ENCODE measurements around the gene DIP2A. TPM values are rescaled to one million over a fixed set of nuclear protein-coding genes. Genes with fewer than 3 reads are reported as not detected.

The DIP2A gene
- total and polyA plus RNA-seq, 5 donors: 28.6 to 40.6 (median 37.1) TPM

DNA sequence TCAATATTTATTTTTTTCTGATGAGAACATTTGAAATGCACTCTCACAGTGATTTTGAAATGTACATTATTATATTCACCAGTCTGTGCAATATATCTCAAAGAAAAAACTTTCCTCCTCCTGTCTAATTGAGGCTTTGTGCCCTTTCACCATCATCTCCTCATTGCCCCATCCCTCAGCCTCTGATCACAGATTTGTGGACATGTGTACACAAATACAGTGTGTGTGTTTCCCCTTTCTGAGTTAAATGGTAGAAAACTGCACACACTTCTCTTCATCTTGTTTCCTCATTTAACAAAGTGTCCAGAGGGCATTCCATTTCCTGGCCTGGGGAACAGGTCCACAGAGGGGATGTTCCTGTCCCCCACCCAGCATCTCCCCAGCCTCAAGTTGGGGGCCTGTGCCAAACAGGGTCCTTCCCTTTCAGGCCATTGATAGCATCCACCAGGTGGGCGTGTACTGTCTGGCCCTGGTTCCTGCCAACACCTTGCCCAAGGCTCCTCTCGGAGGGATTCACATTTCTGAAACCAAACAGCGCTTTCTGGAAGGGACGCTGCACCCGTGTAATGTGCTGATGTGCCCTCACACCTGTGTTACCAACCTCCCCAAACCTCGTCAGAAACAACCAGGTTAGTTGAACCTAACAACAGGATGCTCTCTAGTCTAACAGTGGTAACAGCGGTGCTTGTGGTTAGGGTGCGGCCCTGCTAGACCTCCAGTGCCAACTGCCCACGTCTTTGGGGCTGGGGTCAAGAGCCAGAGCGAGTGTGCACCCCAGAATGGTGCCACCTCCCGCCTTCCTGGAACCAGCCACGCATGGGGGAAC, 91.6 kb downstream of the DIP2A start:
- Histone ChIP-seq H3K4me3 (ENCODE audit: low read length) (no peak overlapping the region), H3K9me3 (ENCODE audit: control insufficient read depth, low read length) (no peaks in the 10 kb centered on the region), H3K27ac (ENCODE audit: low read length) (no peak overlapping the region), H3K27me3 (ENCODE audit: control insufficient read depth, insufficient read depth) (no peaks in the 10 kb centered on the region), H3K4me1 (ENCODE audit: control insufficient read depth, insufficient read depth, low read length) (no peaks in the 10 kb centered on the region)
- no peak for ATAC-seq
- WGBS: 89% methylated on average over 12 of the region's 12 CpGs
- peak in 1 of 3 donors; percentile 51 for DNase-seq
- intact Hi-C loops (cut with DNase I): no loop called here

DNA sequence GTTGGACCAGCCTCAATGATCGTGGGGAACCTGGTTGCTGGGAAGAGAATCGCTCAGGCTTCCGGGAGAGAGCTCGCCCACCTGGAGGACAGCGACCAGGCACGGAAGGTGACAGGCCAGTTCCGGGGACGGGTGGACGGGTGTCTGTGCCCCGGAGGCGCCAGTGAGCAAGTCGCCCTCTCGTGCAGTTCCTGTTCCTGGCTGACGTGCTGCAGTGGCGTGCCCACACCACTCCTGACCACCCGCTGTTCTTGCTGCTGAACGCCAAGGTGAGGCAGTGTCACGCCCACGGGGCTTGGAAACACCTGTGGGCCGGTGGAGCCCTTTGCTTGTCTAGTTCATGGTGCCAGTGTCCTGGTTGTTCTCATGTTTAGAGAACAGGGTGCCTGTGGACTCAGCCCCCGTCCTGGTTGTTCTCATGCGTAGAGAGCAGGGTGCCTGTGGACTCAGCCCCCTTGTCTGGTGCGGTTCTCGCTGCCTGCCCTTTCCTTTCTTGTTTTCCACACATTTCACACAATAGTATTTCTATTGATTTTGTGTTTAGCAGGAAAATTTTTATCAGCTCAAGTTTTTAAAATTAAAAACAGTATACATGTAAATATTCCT, 93.0 kb downstream of the DIP2A start:
- Histone ChIP-seq H3K27ac (ENCODE audit: low read length) (no peak overlapping the region), H3K9me3 (ENCODE audit: control insufficient read depth, low read length) (no peaks in the 10 kb centered on the region), H3K4me1 (ENCODE audit: control insufficient read depth, insufficient read depth, low read length) (no peaks in the 10 kb centered on the region), H3K27me3 (ENCODE audit: control insufficient read depth, insufficient read depth) (no peaks in the 10 kb centered on the region), H3K4me3 (ENCODE audit: low read length) (no peak overlapping the region)
- ATAC-seq (peak in 1 of 2 donors; percentile 10), DNase-seq (peak in 2 of 3 donors; percentile 71)
- intact Hi-C loops (cut with DNase I): no loop called here
- 81% methylated on average over 24 of the region's 24 CpGs for WGBS

DNA sequence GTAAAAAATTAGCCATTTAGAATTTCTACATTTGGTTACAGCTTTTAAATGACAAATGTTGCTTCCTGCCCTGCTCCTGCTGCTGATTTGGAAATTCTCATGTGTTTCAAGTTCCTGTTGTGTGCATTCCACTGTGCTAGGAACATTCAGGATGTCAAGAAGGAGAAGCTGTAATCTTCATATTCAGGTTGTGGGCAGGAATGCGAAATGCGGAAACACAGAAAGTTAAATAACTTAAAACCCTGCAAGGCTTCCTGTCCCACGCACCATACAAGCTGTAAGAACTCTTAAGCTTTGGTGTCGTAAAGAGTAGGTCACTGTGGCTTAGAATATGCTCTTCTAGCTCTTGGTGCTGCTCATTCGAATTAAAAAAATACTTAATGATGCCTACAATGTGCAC, 93.6 kb downstream of the DIP2A start:
- Histone ChIP-seq H3K9me3 (ENCODE audit: control insufficient read depth, low read length) (no peaks in the 10 kb centered on the region), H3K4me1 (ENCODE audit: control insufficient read depth, insufficient read depth, low read length) (no peaks in the 10 kb centered on the region), H3K27ac (ENCODE audit: low read length) (no peak overlapping the region), H3K4me3 (ENCODE audit: low read length) (no peak overlapping the region), H3K27me3 (ENCODE audit: control insufficient read depth, insufficient read depth) (no peaks in the 10 kb centered on the region)
- no peak for ATAC-seq
- WGBS: 73% methylated on average over 5 of the region's 5 CpGs
- no peak for DNase-seq
- intact Hi-C loops (cut with DNase I): no loop called here

DNA sequence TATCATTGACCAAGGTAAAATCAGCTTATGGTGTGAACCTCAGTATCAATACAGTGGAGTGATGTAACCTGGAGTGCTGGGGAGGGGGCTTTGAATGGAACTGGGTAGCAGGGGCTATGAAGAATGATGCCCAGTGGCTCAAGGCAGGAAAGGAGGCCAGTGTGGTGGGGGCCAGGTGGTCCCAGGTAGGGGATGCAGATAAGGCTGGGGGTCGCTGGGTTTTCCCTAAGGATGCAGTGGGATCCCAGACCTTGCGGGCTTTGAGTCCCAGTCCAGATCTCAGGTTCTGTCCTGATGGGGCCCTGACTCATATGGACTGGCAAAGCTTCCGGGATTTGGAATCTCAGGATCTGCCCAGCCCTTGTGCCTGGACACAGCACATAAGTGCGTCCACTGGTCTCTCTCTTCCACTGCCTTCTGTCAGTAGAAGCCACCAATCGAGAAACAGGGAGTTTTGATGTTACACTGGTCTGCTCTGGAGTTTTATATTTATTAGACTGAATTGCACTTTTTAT, 94.2 kb downstream of the DIP2A start:
- ATAC-seq (no peak), DNase-seq (peak in 1 of 3 donors; percentile 6)
- Histone ChIP-seq H3K4me1 (ENCODE audit: control insufficient read depth, insufficient read depth, low read length) (no peaks in the 10 kb centered on the region), H3K27ac (ENCODE audit: low read length) (no peak overlapping the region), H3K9me3 (ENCODE audit: control insufficient read depth, low read length) (no peaks in the 10 kb centered on the region), H3K27me3 (ENCODE audit: control insufficient read depth, insufficient read depth) (no peaks in the 10 kb centered on the region), H3K4me3 (ENCODE audit: low read length) (no peak overlapping the region)
- intact Hi-C loops (cut with DNase I): no loop called here
- WGBS: 94% methylated on average over 5 of the region's 5 CpGs

DNA sequence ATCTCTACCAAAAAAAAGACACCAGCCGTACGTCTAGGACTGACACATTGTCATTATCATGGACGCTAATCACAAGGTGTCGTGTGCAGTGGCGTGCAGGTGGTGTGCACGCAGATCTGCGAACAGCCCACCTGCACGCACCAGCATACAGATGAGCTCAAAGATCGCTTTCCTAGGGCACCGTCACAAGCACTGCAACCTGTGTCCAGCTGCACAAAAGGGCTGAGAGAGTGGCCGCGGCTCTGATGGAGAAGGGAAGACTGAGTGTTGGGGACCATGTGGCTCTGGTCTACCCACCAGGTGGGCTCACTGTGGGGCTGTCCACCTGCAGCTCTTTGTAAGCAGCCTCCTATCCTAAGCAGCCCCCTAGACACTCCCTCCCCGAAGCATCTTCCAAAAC, 95.3 kb downstream of the DIP2A start:
- H3K27me3 ChIP-seq (ENCODE audit: control insufficient read depth, insufficient read depth): no peaks in the 10 kb centered on the region
- H3K4me3 ChIP-seq (ENCODE audit: low read length): no peak overlapping the region
- ATAC-seq (no peak), DNase-seq (peak in 1 of 3 donors; percentile 17)
- WGBS: 95% methylated on average over 13 of the region's 13 CpGs
- no peaks in the 10 kb centered on the region for H3K9me3 ChIP-seq (ENCODE audit: control insufficient read depth, low read length)
- no peaks in the 10 kb centered on the region for H3K4me1 ChIP-seq (ENCODE audit: control insufficient read depth, insufficient read depth, low read length)
- H3K27ac ChIP-seq (ENCODE audit: low read length): no peak overlapping the region
- intact Hi-C loops (cut with DNase I): no loop called here

DNA sequence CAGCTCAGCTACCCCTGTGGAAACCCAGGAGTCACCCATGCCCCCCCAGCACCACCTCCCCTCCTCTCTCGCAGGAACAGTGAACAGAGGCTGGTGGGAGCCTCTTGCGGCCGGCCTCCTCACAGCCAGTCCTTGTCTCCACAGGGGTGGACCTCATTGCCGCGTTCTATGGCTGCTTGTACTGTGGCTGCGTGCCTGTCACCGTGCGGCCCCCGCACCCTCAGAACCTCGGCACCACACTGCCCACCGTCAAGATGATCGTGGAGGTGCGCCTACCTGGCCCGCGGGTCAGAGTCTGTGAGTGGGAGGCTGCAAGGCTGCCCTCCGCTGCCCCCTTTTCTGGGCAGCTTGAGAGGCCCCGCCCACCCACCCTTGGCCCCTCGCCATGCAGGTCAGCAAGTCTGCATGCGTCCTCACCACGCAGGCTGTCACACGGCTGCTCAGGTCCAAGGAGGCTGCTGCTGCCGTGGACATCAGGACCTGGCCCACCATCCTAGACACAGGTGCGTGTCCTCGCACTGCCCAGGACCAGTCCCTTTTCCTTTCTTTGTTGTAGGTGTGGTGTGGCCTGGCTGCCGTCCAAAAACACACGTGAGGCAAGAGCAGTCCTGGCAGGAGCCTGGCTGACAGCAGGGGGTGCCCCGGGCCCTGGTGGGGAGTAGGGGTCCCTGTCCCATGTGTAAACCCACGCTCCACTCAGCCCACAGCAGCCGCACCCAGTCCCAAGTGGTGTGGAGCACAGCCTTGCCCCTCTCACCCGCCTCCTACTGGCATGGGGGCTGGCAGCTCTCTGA, 95.9 kb downstream of the DIP2A start:
- intact Hi-C loops (cut with DNase I): no loop called here
- peak; percentile 28 for ATAC-seq
- Histone ChIP-seq H3K27me3 (ENCODE audit: control insufficient read depth, insufficient read depth) (no peaks in the 10 kb centered on the region), H3K4me3 (ENCODE audit: low read length) (no peak overlapping the region), H3K4me1 (ENCODE audit: control insufficient read depth, insufficient read depth, low read length) (peaks cover 1% of the 10 kb centered on the region), H3K27ac (ENCODE audit: low read length) (peak overlapping the region; percentile 59), H3K9me3 (ENCODE audit: control insufficient read depth, low read length) (no peaks in the 10 kb centered on the region)
- peak in 2 of 3 donors; percentile 13 to 64 for DNase-seq
- WGBS: 89% methylated on average over 30 of the region's 30 CpGs

DNA sequence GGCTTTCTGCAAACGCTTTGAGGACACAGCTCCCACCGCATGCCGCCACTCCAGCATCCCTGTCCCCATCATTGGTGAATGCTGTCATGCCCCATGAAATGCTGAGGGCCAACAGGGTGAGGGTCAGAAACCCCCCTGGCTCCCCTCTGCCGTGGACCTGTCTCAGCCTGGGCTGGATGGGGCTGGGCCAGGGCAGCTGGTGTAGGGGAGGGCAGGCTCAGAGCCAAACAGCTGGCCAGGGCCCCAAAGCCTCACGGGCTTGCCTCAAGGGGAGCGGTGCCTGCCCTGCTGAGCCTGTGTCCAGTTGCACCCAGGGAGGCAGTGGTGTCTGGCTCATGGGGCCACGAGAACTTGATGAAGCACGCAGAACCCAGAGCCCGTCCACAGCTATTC, 96.5 kb downstream of the DIP2A start:
- H3K27ac ChIP-seq (ENCODE audit: low read length): peak overlapping the region; percentile 59
- peaks cover 2% of the 10 kb centered on the region for H3K4me1 ChIP-seq (ENCODE audit: control insufficient read depth, insufficient read depth, low read length)
- no peaks in the 10 kb centered on the region for H3K9me3 ChIP-seq (ENCODE audit: control insufficient read depth, low read length)
- peak in 1 of 3 donors; percentile 70 for DNase-seq
- intact Hi-C loops (cut with DNase I): no loop called here
- H3K4me3 ChIP-seq (ENCODE audit: low read length): no peak overlapping the region
- 76% methylated on average over 9 of the region's 9 CpGs for WGBS
- ATAC-seq: peak; percentile 24 to 35
- H3K27me3 ChIP-seq (ENCODE audit: control insufficient read depth, insufficient read depth): no peaks in the 10 kb centered on the region

DNA sequence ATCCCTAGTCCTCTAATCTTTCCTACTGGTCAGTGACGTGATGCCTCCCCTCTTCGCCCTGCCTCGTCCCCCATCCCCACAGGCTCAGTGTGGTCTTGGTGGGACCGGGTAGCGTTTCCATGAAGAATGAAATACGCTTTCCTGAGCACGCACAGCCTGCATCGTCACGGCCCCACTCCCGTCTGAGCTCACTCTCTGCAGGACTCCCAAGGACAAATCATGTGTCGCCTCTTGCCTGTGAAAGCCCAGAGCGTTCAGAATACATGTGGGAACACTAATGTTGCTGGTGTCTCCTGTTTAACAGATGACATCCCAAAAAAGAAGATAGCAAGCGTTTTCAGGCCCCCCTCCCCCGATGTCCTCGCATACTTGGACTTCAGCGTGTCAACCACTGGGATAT, 97.0 kb downstream of the DIP2A start:
- DNase-seq (peak in 2 of 3 donors; percentile 67 to 69), ATAC-seq (peak; percentile 67 to 72)
- H3K4me3 ChIP-seq (ENCODE audit: low read length): no peak overlapping the region
- no peaks in the 10 kb centered on the region for H3K9me3 ChIP-seq (ENCODE audit: control insufficient read depth, low read length)
- peaks cover 2% of the 10 kb centered on the region for H3K4me1 ChIP-seq (ENCODE audit: control insufficient read depth, insufficient read depth, low read length)
- H3K27ac ChIP-seq (ENCODE audit: low read length): peak overlapping the region; percentile 59
- no peaks in the 10 kb centered on the region for H3K27me3 ChIP-seq (ENCODE audit: control insufficient read depth, insufficient read depth)
- intact Hi-C loops (cut with DNase I): no loop called here
- 71% methylated on average over 16 of the region's 16 CpGs for WGBS

DNA sequence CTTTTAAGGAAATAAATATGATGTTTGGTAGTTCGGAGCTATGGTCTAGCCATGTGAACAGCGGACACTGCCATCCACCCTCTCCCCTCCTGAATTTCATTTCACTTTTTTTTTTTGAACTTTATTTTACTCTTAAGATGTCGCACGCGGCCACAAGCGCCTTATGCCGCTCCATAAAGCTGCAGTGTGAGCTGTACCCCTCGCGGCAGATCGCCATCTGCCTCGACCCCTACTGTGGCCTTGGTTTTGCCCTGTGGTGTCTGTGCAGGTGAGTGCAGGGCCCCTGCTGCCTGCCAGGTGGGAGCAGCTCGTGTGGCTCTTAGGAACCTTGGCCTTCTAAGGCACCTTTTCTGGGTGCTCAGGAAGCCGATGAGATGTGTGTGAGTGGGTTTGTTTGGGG, 98.1 kb downstream of the DIP2A start:
- intact Hi-C loops (cut with DNase I): no loop called here
- WGBS: 95% methylated on average over 13 of the region's 13 CpGs
- no peak for DNase-seq
- no peak for ATAC-seq
- H3K9me3 ChIP-seq (ENCODE audit: control insufficient read depth, low read length): no peaks in the 10 kb centered on the region
- peaks cover 2% of the 10 kb centered on the region for H3K4me1 ChIP-seq (ENCODE audit: control insufficient read depth, insufficient read depth, low read length)
- H3K27ac ChIP-seq (ENCODE audit: low read length): peak overlapping the region; percentile 2
- H3K27me3 ChIP-seq (ENCODE audit: control insufficient read depth, insufficient read depth): no peaks in the 10 kb centered on the region
- H3K4me3 ChIP-seq (ENCODE audit: low read length): no peak overlapping the region

DNA sequence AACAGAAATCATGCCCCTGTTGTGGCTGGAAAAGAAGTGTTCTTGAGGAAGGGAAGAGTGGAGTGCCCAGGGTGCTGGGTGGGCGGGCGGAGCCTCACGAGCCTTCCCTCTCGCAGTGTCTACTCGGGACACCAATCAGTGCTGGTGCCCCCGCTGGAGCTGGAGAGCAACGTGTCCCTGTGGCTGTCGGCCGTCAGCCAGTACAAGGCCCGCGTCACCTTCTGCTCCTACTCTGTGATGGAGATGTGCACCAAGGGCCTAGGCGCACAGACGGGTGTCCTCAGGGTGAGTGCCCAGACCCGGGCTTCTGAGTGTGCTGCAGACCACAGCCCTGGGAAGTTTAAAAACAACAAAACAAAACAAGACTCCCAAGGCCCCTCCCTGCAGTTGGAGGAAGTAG, 98.8 kb downstream of the DIP2A start:
- WGBS: 87% methylated on average over 14 of the region's 14 CpGs
- DNase-seq: peak in 1 of 3 donors; percentile 59
- ATAC-seq: no peak
- no peak overlapping the region for H3K4me3 ChIP-seq (ENCODE audit: low read length)
- intact Hi-C loops (cut with DNase I): no loop called here
- peaks cover 2% of the 10 kb centered on the region for H3K4me1 ChIP-seq (ENCODE audit: control insufficient read depth, insufficient read depth, low read length)
- no peak overlapping the region for H3K27ac ChIP-seq (ENCODE audit: low read length)
- no peaks in the 10 kb centered on the region for H3K27me3 ChIP-seq (ENCODE audit: control insufficient read depth, insufficient read depth)
- H3K9me3 ChIP-seq (ENCODE audit: control insufficient read depth, low read length): no peaks in the 10 kb centered on the region
